ENCODE measurements around the gene MEFV. TPM values are rescaled to one million over a fixed set of nuclear protein-coding genes. Genes with fewer than 3 reads are reported as not detected.
"Not testable (repeated sequence)": the region's sequence is repeated elsewhere in the genome, so short reads cannot be mapped to it uniquely, and the experiment has no call there.

The MEFV gene
- total RNA-seq: 0.52 TPM

- peak; percentile 14 for ATAC-seq
Observed at GRCh38 chr16:3256146-3256865, at the start of gene MEFV. Gene MEFV (minus strand): TSS chr16:3256633. CDS start chr16:3256587, 46 bp downstream.

- no peak for ATAC-seq
Observed at GRCh38 chr16:3306078-3306477, 49.6 kb upstream of the MEFV start.

GRCh38 chr16:3305109-3306068, 49.0 kb upstream of the MEFV start, which contains the start of the genes TIGD7 and ZNF75A:
Gene TIGD7 (minus strand): TSS chr16:3305430. CDS start chr16:3300614, 4,816 bp downstream.
Gene ZNF75A (plus strand): TSS chr16:3305497. CDS start chr16:3308429, 2,932 bp downstream.
- ATAC-seq: peak; percentile 98

GRCh38 chr16:3304370-3304769, 47.9 kb upstream of the MEFV start:
- ATAC-seq: no peak

GRCh38 chr16:3295783-3296182, 39.4 kb upstream of the MEFV start:
- ATAC-seq: no peak

GRCh38 chr16:3295209-3295608, 38.8 kb upstream of the MEFV start:
- peak; percentile 17 for ATAC-seq

GRCh38 chr16:3292604-3293003, 36.2 kb upstream of the MEFV start:
- ATAC-seq: no peak

GRCh38 chr16:3289998-3290673, 33.7 kb upstream of the MEFV start:
- ATAC-seq: no peak

- no peak for ATAC-seq
Observed at GRCh38 chr16:3285131-3285530, 28.7 kb upstream of the MEFV start.

- no peak for ATAC-seq
Observed at GRCh38 chr16:3283543-3284447, 27.4 kb upstream of the MEFV start.

- peak; percentile 96 for ATAC-seq
Observed at GRCh38 chr16:3282730-3283542, 26.5 kb upstream of the MEFV start, which contains the start of gene ZNF263. Gene ZNF263 (plus strand): TSS chr16:3283491. CDS start chr16:3283819, 328 bp downstream.

- ATAC-seq: peak; percentile 30
Observed at GRCh38 chr16:3282103-3282729, 25.8 kb upstream of the MEFV start.

GRCh38 chr16:3281222-3281820, 24.9 kb upstream of the MEFV start:
- no peak for ATAC-seq

GRCh38 chr16:3276679-3277078, 20.2 kb upstream of the MEFV start:
- ATAC-seq: no peak

- ATAC-seq: no peak
Observed at GRCh38 chr16:3274947-3275346, 18.5 kb upstream of the MEFV start.

- no peak for ATAC-seq
Observed at GRCh38 chr16:3274490-3274889, 18.1 kb upstream of the MEFV start.

GRCh38 chr16:3271281-3271680, 14.8 kb upstream of the MEFV start:
- ATAC-seq: not testable (repeated sequence)

- not testable (repeated sequence) for ATAC-seq
Observed at GRCh38 chr16:3270718-3271117, 14.3 kb upstream of the MEFV start.

GRCh38 chr16:3268294-3268693, 11.9 kb upstream of the MEFV start:
- no peak for ATAC-seq

Data from esophagus mucosa (tissue), 1 donor.